GM20431 (cell line): Measurements from ENCODE around the gene TBPL1.

ENCODE experiments used
- in situ Hi-C: fragments of 300-500 bp; cut with MseI, MboI; formaldehyde crosslinking; loops from one replicate; pipeline ENCODE4 v1.15.0; 2020; ENCODE audit warnings: low sequenced_read_pairs; ENCODE audit not compliant: unreplicated experiment

The TBPL1 gene

DNA sequence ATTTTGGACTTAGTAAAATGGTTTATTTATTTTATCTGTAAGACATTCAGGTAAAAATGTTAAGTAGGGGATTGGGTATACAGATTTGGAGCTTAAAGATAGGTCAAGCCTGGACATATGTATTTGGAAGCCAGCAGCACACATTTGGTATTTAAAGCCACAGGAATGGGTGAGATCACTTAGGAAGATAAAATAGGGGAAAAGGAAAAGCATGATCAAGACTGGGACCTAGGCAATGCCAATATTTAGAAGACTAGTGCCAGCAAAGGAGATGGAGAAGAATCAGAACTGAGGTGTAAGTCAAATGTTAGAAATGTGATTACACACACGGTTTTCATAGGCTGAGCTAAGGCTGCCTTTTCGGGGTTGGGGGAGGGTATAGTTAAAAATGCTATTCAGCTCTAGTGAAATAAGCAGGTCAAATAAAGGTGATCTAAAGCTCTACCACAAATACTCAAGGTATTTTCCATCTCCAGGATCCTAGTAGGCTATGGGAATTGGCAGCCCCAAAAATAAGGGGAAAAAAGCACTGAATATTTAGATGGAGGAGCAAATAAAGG lies 78.8 kb downstream of the TBPL1 start:
- in situ Hi-C loops, result no loop called here

DNA sequence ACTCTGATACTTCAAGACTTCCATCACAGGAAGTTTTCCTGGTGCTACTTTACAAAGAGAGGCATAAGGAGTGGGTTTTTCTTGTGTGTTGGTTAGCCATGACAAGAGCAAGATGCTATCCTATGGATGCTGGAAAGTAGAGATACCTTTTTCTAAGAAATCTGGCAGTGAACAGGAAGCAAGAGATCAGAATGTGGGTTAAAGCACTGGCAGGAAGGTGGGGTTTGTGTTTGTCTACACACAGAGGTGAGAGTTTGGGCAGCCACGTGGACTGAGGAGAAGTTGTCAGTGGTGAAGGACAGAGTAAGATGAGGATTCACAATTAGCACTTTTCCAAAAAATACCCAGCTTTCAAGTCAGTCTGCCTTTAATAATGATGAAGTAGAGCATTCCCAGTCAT lies 81.5 kb downstream of the TBPL1 start:
- in situ Hi-C loops, result no loop called here

DNA sequence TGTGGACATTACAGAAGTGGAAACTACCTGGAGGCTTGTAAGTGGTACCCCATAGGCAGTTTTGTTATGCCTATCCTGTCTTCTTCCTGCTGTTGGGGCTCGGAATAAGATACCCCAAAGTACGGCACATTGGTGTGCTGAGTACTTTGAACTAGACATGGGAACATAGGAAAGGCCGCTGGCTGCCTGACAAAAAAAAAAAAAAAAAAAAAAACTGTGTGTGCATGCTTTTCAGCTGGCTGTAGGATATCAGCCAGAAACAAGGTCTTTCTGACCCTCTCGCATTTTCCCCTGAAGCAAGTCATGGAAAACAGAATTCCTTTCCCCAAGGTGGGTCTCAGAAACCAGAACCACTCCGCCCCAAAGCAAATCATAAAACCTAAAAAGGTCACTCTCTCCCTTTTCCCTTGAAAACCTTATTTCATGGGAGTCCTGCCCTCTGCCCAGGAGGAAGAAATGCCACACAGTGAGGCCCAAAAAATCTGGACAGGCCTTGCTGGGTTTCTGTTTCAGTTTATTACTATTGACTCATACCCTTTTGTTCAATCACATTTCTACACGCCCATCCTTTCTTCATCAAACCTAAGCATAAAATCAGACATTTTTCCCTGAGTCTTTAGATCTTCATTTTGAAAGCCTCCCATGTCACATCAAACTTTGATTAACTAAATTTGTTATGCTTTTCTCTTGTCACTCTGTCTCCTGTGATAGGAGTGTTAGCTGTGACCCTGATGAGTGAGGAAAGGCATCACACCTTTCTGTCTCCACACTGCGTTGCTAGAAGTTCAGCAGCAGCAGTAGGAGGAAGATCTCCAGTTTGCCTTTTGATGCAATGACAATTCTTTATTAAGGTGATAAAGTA lies 82.2 kb downstream of the TBPL1 start:
- in situ Hi-C loops, result no loop called here

DNA sequence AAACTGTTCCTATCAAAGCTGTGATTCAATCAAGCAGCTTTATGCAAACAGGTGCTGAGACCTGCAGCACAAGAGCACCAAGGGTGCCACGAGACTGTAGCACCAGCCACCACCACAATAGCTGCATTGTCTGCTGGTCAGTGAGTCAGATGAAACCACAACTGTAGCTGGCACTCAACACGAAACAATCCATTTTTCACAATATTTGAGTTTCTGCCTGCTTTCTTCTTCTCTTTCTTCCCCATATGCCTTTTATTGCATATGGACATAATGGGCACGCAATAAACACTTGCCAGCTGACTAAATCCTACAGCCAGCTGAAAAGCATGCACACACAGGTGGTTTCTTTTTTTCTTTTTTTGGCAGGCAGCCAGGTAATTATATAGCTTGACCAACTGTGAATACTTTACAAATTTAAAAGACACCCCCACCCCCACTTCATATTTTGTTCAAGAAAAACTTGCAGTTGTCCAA lies 82.8 kb downstream of the TBPL1 start:
- in situ Hi-C loops, result no loop called here

DNA sequence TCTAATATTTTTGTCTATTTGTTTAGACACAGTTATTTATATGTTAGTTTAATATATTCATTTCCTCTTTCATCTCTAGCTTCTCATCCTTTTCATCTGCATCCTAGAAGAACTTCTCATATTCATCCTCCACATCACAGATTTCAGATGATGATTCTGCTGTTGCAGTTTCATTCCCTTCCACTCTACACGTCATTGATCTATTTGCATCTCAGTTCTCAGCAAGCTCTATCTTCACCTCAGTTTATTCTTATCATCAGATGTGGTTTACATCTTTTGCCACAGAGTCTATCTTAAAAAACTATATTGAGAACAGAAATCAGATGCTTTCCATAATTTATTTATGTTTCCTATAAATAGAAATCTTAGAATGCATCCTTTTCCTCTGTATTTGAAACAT lies 86.1 kb downstream of the TBPL1 start:
- in situ Hi-C loops, result no loop called here
